KMS-11 (cell line): ENCODE measurements around the gene ARHGAP4.

Experiments
- H2AFZ ChIP-seq: fragments of 200-600 bp; sonication (generic); 2 replicates; pipeline ENCODE4 v1.6.1; 2016; ENCODE audit warnings: antibody characterized with exemption, mixed run types, low read depth
- H3K27ac ChIP-seq: fragments of 200-600 bp; sonication (generic); 2 replicates; pipeline ENCODE4 v1.6.1; 2016; ENCODE audit warnings: mild to moderate bottlenecking, mixed run types
- H3K27me3 ChIP-seq: fragments of 200-600 bp; sonication (generic); 2 replicates; pipeline ENCODE4 v1.6.1; 2017; ENCODE audit warnings: mild to moderate bottlenecking, low read depth, mixed run types, moderate library complexity; ENCODE audit not compliant: insufficient read depth
- H3K36me3 ChIP-seq: fragments of 200-600 bp; sonication (generic); 2 replicates; pipeline ENCODE4 v1.6.1; 2017; ENCODE audit warnings: mild to moderate bottlenecking, mixed run types; ENCODE audit not compliant: insufficient read depth
- H3K4me1 ChIP-seq: fragments of 200-600 bp; sonication (generic); 2 replicates; pipeline ENCODE4 v1.6.1; 2016; ENCODE audit warnings: mild to moderate bottlenecking, low read depth, mixed run types; ENCODE audit not compliant: poor library complexity, severe bottlenecking
- H3K4me2 ChIP-seq: fragments of 200-600 bp; sonication (generic); 2 replicates; pipeline ENCODE4 v1.7.0; 2016; ENCODE audit warnings: mild to moderate bottlenecking, mixed run types
- H3K4me3 ChIP-seq: fragments of 200-600 bp; sonication (generic); IDR thresholded peaks from 2 replicates; pipeline ENCODE4 v1.6.1; 2017; ENCODE audit warnings: low read depth, low read length, mixed read lengths; ENCODE audit not compliant: insufficient read depth
- H3K79me2 ChIP-seq: fragments of 200-600 bp; sonication (generic); 2 replicates; pipeline ENCODE4 v1.6.1; 2016; ENCODE audit warnings: low read depth, mixed run types; ENCODE audit not compliant: insufficient read depth
- H3K9ac ChIP-seq: fragments of 200-600 bp; sonication (generic); 2 replicates; pipeline ENCODE4 v1.6.1; 2016; ENCODE audit warnings: mild to moderate bottlenecking, mixed run types
- H4K20me1 ChIP-seq: fragments of 200-600 bp; sonication (generic); 2 replicates; pipeline ENCODE4 v1.6.1; 2016; ENCODE audit warnings: mild to moderate bottlenecking, mixed run types; ENCODE audit not compliant: insufficient read depth
- CTCF ChIP-seq: fragments of 200-600 bp; sonication (generic); conservative IDR thresholded peaks from 2 replicates; pipeline ENCODE4 v1.6.1; 2017; ENCODE audit warnings: low read depth, mild to moderate bottlenecking, antibody characterized with exemption, low read length, moderate library complexity, mixed read lengths

ARHGAP4 gene

GRCh38 chrX:153953342-153953830 lies 27.3 kb upstream of the ARHGAP4 start:
- Histone ChIP-seq H3K36me3 (no peaks in the 10 kb centered on the region; the same call in 1 of the 2 replicates), H3K4me2 (no peak overlapping the region)
- TF ChIP-seq CTCF, result peak; percentile 82

GRCh38 chrX:153952373-153953026 lies 26.4 kb upstream of the ARHGAP4 start:
- no peaks in the 10 kb centered on the region; the same call in 1 of the 2 replicates for H3K36me3 ChIP-seq
- H3K4me2 ChIP-seq, result no peak overlapping the region
- no peaks in the 10 kb centered on the region for H3K79me2 ChIP-seq
- H3K9ac ChIP-seq, result no peak overlapping the region
- no peaks in the 10 kb centered on the region for H3K27me3 ChIP-seq
- TF ChIP-seq CTCF, result no peak
- H3K27ac ChIP-seq, result no peak overlapping the region
- H2AFZ ChIP-seq, result no peak overlapping the region
- H3K4me1 ChIP-seq, result no peaks in the 10 kb centered on the region
- H4K20me1 ChIP-seq, result no peaks in the 10 kb centered on the region
- no peak overlapping the region for H3K4me3 ChIP-seq

More at GRCh38 chrX:153953342-153953830, 27.3 kb upstream of the ARHGAP4 start:
- H4K20me1 ChIP-seq, result no peaks in the 10 kb centered on the region
- H2AFZ ChIP-seq, result no peak overlapping the region
- no peaks in the 10 kb centered on the region for H3K27me3 ChIP-seq
- no peak overlapping the region for H3K9ac ChIP-seq
- H3K4me3 ChIP-seq, result no peak overlapping the region
- H3K27ac ChIP-seq, result no peak overlapping the region
- no peaks in the 10 kb centered on the region for H3K79me2 ChIP-seq
- H3K4me1 ChIP-seq, result no peaks in the 10 kb centered on the region

GRCh38 chrX:153951683-153952372 lies 25.8 kb upstream of the ARHGAP4 start:
- Histone ChIP-seq H4K20me1 (no peaks in the 10 kb centered on the region), H3K79me2 (no peaks in the 10 kb centered on the region), H3K4me2 (no peak overlapping the region), H3K27ac (no peak overlapping the region), H3K4me1 (peaks cover 4% of the 10 kb centered on the region), H2AFZ (no peak overlapping the region), H3K27me3 (no peaks in the 10 kb centered on the region), H3K9ac (no peak overlapping the region), H3K4me3 (no peak overlapping the region), H3K36me3 (no peaks in the 10 kb centered on the region; the same call in 1 of the 2 replicates)
- TF ChIP-seq CTCF, result no peak

- H3K27ac ChIP-seq, result no peak overlapping the region
- no peaks in the 10 kb centered on the region; the same call in 1 of the 2 replicates for H3K36me3 ChIP-seq
- H4K20me1 ChIP-seq, result no peaks in the 10 kb centered on the region
- no peaks in the 10 kb centered on the region for H3K79me2 ChIP-seq
- H3K4me3 ChIP-seq, result no peak overlapping the region
- H3K9ac ChIP-seq, result no peak overlapping the region
- TF ChIP-seq CTCF, result no peak
- no peak overlapping the region for H3K4me2 ChIP-seq
- H2AFZ ChIP-seq, result no peak overlapping the region
- H3K4me1 ChIP-seq, result peaks cover 4% of the 10 kb centered on the region
- H3K27me3 ChIP-seq, result no peaks in the 10 kb centered on the region
These were observed 24.1 kb upstream of the ARHGAP4 start for GRCh38 chrX:153950127-153950526.
